GM21423 (cell line): ENCODE results near the gene ZFPM1.

Experiments used
- ATAC-seq: cut with Tn5 transposase; IDR thresholded peaks from one replicate; pipeline ENCODE4 v1.9.1; 2021; ENCODE audit warnings: mild to moderate bottlenecking, moderate library complexity; ENCODE audit not compliant: unreplicated experiment

The ZFPM1 gene

GRCh38 chr16:88556294-88556988 lies 103.4 kb downstream of the ZFPM1 start:
- no peak for ATAC-seq

DNA sequence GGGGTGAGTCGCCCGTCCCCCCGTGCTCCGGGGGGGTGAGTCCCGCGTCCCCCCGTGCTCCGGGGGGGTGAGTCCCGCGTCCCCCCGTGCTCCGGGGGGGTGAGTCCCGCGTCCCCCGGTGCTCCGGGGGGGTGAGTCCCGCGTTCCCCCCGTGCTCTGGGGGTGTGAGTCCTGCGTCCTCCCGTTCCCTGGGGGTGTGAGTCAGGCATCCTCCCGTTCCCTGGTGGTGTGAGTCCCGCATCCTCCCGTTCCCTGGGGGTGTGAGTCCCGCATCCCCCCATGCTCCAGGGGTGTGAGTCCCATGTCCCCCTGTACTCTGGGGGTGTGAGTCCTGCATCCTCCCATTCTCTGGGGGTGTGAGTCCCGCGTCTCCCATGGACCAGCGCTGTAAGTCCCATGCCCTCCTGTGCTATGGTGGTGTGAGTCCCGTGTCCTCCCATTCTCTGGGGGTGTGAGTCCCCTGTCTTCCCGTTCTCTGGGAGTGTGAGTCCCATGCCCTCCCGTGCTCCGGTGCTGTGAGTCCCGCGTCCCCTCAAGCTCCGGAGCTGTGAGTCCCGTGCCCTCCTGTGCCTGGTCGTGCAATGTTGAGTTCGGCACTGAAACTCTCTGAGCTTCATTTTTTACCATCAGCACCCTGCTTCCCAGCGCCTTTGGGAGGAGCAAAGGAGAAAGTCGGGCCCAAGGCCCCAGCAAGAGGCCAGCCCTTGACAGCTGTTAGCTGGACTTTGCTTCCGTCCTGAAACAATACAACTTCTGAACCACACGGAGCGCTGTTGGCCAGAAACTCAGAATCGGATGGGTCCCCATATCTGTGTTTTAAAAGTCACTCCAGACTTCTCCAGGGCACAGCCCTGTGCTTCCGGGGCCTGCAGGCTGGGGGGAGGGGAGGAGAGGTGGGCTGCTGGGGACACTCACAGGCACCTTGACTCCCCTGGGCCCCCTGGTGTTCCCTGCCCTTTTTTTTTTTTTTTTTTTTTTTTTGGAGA lies 105.7 kb downstream of the ZFPM1 start:
- no peak for ATAC-seq

DNA sequence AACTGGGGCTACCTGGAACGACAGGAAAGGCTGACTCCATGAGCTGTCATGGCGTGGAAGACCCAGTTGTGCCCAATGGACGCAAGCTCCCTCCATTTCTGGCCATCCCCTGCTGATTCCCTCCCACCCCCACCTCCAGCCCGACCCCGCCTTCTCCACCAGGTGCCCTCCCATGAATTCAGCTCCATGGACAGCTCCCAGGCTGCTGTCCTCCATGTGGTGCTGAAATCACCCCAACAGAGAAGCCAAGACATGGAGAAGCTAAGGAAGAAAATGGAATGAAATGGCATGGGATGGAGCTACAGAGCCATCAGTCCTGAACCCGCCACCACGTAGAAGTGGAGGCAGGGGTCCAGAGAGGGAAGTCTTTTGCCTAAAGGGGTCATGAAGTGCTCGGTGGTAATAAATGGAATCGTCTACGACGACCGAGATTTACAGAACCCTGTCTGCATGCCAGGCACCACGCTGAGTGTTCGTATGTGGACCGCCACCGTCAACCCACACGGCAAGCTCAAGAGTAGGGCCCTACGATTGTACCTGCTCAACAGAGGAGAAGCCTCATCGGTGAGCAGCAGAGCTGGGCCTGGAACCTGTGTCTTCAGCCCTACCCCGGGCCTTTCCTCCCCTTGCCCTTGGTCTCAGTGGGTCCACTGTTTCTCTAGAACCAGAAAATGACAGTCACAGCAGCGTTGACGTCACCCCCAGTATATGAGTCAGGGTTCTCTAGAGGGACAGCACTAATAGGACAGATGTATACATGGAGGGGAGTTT lies 107.8 kb downstream of the ZFPM1 start:
- no peak for ATAC-seq

- no peak for ATAC-seq
These were observed 108.6 kb downstream of the ZFPM1 start for GRCh38 chr16:88561485-88562359.

DNA sequence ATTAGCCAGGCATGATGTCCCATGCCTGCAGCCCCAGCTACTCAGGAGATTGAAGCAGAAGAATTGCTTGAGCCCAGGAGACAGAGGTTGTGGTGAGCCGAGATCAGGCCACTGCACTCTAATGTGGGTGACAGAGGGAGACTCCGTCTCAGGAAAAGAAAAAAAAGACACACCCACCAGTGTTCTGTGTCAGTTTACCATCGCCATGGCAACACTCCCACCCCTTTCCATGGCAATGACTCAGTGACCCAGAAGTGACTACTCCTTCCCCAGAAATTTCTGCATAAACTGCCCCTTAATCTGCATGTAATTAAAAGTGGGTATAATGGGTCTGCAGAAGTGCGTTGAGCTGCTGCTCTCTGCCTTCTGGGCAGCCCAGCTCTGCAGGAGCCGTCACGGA lies 113.1 kb downstream of the ZFPM1 start:
- ATAC-seq, result no peak

- no peak for ATAC-seq
These were observed 115.9 kb downstream of the ZFPM1 start for GRCh38 chr16:88568710-88569613.

GRCh38 chr16:88569614-88569984 lies 116.5 kb downstream of the ZFPM1 start:
- peak; percentile 25 for ATAC-seq

- peak; percentile 70 for ATAC-seq
These were observed 117.1 kb downstream of the ZFPM1 start, which contains the start of gene ZC3H18 for GRCh38 chr16:88569985-88570690. ZC3H18 (plus strand) TSS chr16:88570403; CDS start chr16:88577124, 6,721 bp downstream.

GRCh38 chr16:88570691-88571092 lies 117.6 kb downstream of the ZFPM1 start:
- peak; percentile 20 for ATAC-seq

GRCh38 chr16:88575251-88575650 lies 122.2 kb downstream of the ZFPM1 start:
- ATAC-seq, result no peak

DNA sequence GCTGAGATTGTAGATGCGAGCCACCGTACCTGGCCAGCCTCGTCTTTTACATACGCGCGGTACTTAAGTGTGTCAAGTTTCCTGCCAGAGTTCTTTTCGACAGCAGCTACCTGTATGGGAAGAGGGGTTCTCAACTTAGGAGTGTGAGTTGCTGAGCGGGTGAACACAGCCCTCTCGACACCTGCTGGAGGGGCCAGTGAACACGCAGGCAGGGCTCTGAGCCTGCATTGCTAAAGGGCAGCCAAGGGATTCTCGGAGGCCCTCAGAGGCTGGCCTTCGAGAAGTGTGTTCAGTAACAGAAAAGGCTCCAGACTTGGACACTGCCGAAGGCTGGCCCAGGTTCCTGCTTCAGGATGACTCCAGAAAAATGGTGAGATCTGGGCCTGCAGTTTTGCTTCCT lies 123.2 kb downstream of the ZFPM1 start:
- no peak for ATAC-seq

- ATAC-seq, result no peak
These were observed 124.1 kb downstream of the ZFPM1 start for GRCh38 chr16:88577166-88577565.

DNA sequence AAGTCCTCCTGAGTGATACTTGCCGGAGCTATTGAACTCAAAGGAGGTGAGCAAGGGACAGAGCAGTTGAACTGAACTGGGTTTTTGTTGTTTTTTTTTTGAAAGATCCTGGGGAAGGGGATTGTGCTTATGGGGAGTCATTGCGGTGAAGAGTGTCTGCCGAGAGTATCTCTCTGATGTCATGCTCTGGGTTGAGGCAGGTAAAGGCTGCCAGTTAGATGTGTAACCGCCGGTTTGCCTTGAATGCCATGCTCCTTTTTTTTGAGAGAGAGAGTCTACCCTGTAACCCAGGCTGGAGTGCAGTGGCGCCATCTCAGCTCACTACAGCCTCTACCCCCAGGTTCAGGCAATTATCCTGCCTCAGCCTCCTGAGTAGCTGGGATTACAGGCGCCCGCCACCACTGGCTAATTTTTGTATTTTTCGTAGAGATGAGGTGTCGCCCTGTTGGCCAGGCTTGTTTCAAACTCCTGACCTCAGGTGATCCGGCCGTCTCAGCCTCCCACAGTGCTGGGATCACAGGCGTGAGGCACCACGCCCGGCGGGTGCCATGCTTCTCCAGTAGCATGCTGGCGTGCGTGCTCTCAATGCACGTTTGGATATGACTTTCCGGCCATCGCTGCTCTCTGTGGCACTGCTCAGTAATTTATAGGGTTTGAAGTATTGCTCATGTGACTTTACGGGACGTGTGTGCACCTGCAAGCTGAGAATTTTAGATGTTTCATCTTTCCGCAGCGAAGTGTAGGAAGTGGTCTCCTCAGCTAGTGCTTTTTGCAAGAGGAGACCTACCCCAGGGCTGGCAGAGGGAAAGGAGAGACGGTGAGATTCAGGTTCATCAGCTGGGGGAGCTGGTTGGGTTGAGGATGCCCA lies 125.6 kb downstream of the ZFPM1 start:
- ATAC-seq, result no peak

GRCh38 chr16:88580371-88580770 lies 127.3 kb downstream of the ZFPM1 start:
- ATAC-seq, result no peak

DNA sequence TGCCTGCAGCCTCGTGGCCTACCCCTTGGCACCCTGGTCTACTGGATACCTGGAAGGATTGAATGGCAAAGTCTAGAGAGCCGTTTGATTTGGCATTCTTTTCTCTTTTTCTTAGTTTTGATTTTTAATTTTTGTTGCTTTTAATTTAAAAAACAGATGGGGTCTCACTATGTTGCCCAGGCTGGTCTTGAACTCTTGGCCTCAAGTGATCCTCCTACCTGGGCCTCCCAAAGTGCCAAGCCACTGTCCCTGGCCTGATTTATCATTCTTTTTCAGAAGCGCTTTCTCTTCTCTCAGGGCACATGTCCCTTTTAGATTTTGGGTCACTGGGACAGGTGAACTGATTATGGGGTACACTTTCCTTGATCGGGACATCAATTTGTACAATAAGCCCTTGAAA lies 128.0 kb downstream of the ZFPM1 start:
- no peak for ATAC-seq

DNA sequence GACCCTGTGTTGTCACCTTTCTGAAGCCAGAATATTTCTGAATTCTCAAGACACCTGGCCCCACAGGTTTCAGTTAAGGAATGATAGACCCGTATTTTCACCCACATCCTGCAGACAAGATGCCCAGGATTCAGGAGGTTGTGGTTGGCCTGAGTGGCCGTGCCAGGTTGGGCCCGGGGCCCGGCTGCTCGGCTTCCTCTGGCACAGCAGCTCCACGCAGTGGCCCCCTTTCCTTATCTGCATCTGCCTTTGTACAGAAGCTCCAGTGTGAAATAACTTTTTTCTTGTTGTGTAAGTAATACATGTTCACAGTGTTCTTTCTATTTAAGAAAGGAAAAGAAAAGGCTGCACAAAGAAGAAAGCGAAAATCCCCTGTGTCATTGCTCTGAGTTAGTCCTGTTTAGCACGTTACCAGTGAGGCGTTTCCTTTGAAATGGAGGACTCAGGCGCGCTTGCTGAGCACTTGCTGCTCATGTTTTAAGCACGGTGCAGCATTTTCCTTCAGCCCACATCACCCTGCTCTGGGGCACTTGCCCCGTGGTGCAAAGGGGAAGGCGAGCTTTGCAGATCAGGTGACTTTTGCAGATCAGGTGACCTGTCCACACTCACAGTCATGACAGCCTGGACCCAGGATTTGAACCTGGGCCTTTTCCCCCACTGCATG lies 130.0 kb downstream of the ZFPM1 start:
- no peak for ATAC-seq

- ATAC-seq, result no peak
These were observed 131.6 kb downstream of the ZFPM1 start for GRCh38 chr16:88584676-88585075.
